GM12892 (cell line): ENCODE results near the gene TTC28.

Experiments used
- POLR2A ChIP-seq: IDR thresholded peaks from 2 replicates; pipeline ENCODE4 v1.6.1; 2011; ENCODE audit warnings: low read depth, low read length, control low read depth
- POLR2AphosphoS5 ChIP-seq: IDR thresholded peaks from 2 replicates; pipeline ENCODE4 v1.6.1; 2011; ENCODE audit warnings: low read depth, low read length, control low read depth

GRCh38 chr22:27941143-27941542, 738.5 kb downstream of the TTC28 start:
- TF ChIP-seq POLR2A (no peak), POLR2AphosphoS5 (no peak)
